Measurements from ENCODE around the gene NLK.
"Not testable (repeated sequence)": the region's sequence is repeated elsewhere in the genome, so short reads cannot be mapped to it uniquely, and the experiment has no call there.

NLK gene

DNA sequence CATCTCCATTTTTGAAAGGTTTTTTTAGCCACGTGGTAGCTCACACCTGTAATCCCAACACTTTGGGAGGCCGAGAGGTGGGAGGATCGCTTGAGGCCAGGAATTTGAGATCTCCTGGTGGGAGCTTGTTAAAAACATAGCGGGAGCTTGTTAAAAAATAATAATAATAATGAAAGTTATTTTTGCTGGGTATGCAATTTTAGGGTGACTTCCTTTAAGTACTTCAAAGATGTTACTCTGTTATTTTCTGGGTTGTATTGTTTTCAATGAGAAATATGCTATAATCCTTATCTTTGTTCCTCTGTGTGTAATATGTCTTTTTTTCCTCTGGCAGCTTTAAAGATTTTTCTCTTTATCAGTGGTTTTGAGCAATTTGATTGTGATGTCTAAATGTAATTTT, 48.1 kb downstream of the NLK start:
- no peak overlapping the region for H3K4me3 ChIP-seq (ENCODE audit: low read depth, low read length)
- no peak for DNase-seq (ENCODE audit: low read depth)
- TF ChIP-seq, protein P1, sequence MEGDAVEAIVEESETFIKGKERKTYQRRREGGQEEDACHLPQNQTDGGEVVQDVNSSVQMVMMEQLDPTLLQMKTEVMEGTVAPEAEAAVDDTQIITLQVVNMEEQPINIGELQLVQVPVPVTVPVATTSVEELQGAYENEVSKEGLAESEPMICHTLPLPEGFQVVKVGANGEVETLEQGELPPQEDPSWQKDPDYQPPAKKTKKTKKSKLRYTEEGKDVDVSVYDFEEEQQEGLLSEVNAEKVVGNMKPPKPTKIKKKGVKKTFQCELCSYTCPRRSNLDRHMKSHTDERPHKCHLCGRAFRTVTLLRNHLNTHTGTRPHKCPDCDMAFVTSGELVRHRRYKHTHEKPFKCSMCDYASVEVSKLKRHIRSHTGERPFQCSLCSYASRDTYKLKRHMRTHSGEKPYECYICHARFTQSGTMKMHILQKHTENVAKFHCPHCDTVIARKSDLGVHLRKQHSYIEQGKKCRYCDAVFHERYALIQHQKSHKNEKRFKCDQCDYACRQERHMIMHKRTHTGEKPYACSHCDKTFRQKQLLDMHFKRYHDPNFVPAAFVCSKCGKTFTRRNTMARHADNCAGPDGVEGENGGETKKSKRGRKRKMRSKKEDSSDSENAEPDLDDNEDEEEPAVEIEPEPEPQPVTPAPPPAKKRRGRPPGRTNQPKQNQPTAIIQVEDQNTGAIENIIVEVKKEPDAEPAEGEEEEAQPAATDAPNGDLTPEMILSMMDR (IDR thresholded peaks at IDR 0.05; ENCODE audit: low read depth, low read length, missing control alignments): no peak
- in situ Hi-C loops (cut with HindIII; ENCODE audit: low sequenced_read_pairs): no loop called here

DNA sequence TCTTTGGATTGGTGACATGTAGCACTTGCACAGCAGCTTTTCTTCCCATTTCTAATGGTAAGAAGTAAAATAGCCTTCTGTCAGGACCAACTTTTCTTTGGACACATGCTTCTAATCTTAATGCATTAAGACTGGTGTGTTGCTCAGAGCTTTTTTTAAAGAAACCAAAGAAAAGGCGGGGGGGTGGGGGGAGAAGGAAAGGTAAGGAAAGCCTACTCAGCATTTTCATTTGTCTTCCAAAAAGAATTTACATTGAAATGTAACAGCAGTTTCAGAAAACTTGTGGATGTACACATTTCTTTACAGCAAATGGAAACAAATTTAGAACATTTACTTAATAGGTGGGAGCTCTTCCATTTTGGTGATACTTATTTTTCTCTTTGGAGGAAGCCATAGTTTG, 49.6 kb downstream of the NLK start:
- no peak for DNase-seq (ENCODE audit: low read depth)
- in situ Hi-C loops (cut with HindIII; ENCODE audit: low sequenced_read_pairs): no loop called here
- no peak overlapping the region for H3K4me3 ChIP-seq (ENCODE audit: low read depth, low read length)
- TF ChIP-seq, protein P1 (IDR thresholded peaks at IDR 0.05; ENCODE audit: low read depth, low read length, missing control alignments): no peak

DNA sequence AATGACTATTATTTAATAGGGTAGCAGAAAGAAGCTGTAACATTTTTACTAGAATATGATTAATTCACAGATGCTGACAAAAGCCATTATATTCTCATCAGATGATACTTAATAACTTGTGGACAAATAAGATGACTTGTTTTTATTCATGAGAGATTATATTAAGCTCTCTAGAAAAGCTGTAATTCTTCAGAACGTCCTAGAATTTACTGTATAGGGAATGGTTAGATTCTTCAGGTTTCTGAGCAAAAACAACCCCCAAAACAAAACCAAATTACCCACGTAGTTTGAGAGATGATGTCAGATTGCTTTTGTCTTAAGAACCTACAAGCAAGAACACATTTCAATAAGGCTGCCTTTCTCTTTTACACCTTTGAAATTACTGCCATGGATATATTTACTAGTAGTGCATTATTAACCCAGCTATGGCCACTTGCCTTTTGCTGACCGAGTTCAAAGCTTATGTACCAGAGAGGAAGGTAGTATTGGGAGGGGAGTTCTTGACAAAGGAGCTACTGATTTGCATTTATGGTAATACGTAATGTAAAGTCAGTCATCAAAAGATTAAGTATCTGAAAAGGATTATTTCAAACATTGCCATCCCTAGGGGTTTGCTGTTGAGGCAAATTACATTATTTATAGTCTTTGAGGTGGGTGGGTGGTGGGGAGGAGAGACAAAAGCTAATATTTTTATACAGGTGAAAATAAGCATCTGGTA, 51.7 kb downstream of the NLK start:
- no peak overlapping the region for H3K4me3 ChIP-seq (ENCODE audit: low read depth, low read length)
- no peak for DNase-seq (ENCODE audit: low read depth)
- in situ Hi-C loops (cut with HindIII; ENCODE audit: low sequenced_read_pairs): no loop called here
- TF ChIP-seq, protein P1 (IDR thresholded peaks at IDR 0.05; ENCODE audit: low read depth, low read length, missing control alignments): no peak

DNA sequence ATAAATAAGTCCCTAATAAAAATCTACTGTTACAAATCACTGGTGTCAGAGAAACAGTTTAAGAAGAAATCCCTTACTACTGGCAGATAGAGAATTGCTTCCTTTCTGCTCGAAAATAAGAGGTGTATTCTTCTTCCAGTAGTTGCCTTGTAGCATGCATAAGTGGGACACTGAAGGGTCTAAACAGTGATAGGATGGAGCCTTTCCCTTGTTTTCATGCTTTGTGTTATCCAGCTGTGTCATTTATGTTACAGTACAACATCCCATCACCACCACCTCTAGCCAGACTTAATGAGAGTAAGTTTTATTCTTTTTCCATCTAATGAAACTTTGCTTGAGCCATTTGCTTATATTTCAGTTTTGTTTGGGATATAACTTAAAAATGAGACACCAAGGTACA, 54.3 kb downstream of the NLK start:
- TF ChIP-seq, protein P1 (IDR thresholded peaks at IDR 0.05; ENCODE audit: low read depth, low read length, missing control alignments): no peak
- DNase-seq (ENCODE audit: low read depth): no peak
- no peak overlapping the region for H3K4me3 ChIP-seq (ENCODE audit: low read depth, low read length)
- in situ Hi-C loops (cut with HindIII; ENCODE audit: low sequenced_read_pairs): no loop called here

DNA sequence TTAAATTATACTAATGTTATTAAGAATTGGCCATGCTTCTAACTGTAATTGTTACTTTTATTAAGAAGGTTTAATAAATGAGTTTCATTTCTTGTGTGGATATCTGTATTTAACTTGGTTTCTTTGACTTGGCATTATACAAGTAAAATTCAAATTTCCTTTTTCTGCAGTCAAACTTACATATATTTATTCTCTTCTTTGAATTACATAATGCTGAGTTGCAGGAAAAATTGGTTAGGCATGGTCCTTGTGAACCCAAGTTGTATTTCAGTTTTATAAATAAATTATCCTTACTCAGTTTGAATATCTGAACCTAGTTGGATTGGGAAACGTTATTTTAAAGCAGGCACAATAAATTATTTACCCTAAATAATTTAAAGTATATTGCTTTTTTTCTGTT, 54.8 kb downstream of the NLK start:
- no peak for DNase-seq (ENCODE audit: low read depth)
- no peak overlapping the region for H3K4me3 ChIP-seq (ENCODE audit: low read depth, low read length)
- TF ChIP-seq, protein P1 (IDR thresholded peaks at IDR 0.05; ENCODE audit: low read depth, low read length, missing control alignments): no peak
- in situ Hi-C loops (cut with HindIII; ENCODE audit: low sequenced_read_pairs): no loop called here

DNA sequence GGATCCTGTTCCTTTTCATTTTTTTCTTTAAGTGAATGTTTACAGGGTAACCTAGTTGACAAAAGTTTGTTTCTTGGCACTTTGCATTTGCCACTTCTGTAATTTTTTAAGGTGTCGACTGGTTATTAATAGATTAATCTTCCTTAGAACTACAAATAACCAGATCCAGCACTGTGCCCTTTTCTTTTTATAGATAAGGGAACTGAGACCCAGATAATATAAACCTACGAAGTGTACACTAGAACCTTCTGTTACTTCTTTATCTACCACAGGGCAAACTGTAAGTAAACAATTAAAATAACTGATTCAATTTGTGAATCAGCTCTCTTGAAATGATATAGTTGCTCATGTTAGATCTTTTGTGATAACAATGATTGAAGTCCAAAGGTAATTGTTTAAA, 55.4 kb downstream of the NLK start:
- no peak overlapping the region for H3K4me3 ChIP-seq (ENCODE audit: low read depth, low read length)
- in situ Hi-C loops (cut with HindIII; ENCODE audit: low sequenced_read_pairs): no loop called here
- TF ChIP-seq, protein P1 (IDR thresholded peaks at IDR 0.05; ENCODE audit: low read depth, low read length, missing control alignments): no peak
- DNase-seq (ENCODE audit: low read depth): no peak

DNA sequence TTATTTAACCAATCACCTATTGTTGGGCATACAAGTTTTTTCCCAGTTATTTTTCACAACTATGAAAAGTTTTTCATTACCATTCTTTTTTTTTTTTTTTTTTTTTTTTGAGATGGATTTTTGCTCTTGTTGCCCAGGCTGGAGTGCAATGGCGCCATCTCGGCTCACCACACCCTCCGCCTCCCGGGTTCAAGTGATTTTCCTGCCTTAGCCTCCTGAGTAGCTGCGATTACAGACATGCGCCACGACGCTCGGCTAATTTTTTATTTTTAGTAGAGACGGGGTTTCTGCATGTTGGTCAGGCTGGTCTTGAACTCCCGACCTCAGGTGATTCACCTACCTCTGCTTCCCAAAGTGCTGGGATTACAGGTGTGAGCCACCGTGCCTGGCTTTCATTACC, 56.1 kb downstream of the NLK start:
- in situ Hi-C loops (cut with HindIII; ENCODE audit: low sequenced_read_pairs); H3K4me3 ChIP-seq (ENCODE audit: low read depth, low read length); DNase-seq (ENCODE audit: low read depth): not testable (repeated sequence)
